H9 (cell line): ENCODE data around the gene PTPN23. TPM values are rescaled to one million over a fixed set of nuclear protein-coding genes. Genes with fewer than 3 reads are reported as not detected.
A peak's percentile ranks its signal among the peaks of the same experiment; 100 is the strongest.

Source experiments
- DNase-seq: peaks from one replicate; pipeline ENCODE4 v3.0.0-alpha.2; 2017
- H2AFZ ChIP-seq: one replicate; pipeline ENCODE4 v1.6.1; 2013; ENCODE audit warnings: mild to moderate bottlenecking, low read length, control low read depth, moderate library complexity
- H2AK5ac ChIP-seq: 2 replicates; pipeline ENCODE4 v1.6.1; 2013; ENCODE audit warnings: low read length, control low read depth, mixed read lengths; ENCODE audit not compliant: insufficient read length
- H2BK120ac ChIP-seq: one replicate; pipeline ENCODE4 v1.6.1; 2013; ENCODE audit warnings: low read depth, mild to moderate bottlenecking, low read length, control low read depth, inconsistent platforms; ENCODE audit not compliant: poor library complexity, severe bottlenecking
- H2BK12ac ChIP-seq: 2 replicates; pipeline ENCODE4 v1.6.1; 2013; ENCODE audit warnings: low read length, control low read depth, mixed read lengths, low read depth; ENCODE audit not compliant: insufficient read length
- H2BK15ac ChIP-seq: 2 replicates; pipeline ENCODE4 v1.6.1; 2013; ENCODE audit warnings: low read depth, low read length, control low read depth
- H2BK20ac ChIP-seq: one replicate; pipeline ENCODE4 v1.6.1; 2013; ENCODE audit warnings: low read depth, mild to moderate bottlenecking, low read length, control low read depth, inconsistent platforms; ENCODE audit not compliant: poor library complexity, severe bottlenecking
- H2BK5ac ChIP-seq: 2 replicates; pipeline ENCODE4 v1.6.1; 2013; ENCODE audit warnings: low read length, control low read depth, mixed read lengths; ENCODE audit not compliant: insufficient read length
- H3K14ac ChIP-seq: 2 replicates; pipeline ENCODE4 v1.6.1; 2013; ENCODE audit warnings: low read length, control low read depth; ENCODE audit not compliant: insufficient read depth
- H3K18ac ChIP-seq: 2 replicates; pipeline ENCODE4 v1.6.1; 2013; ENCODE audit warnings: low read depth, mild to moderate bottlenecking, mixed read lengths, low read length, control low read depth; ENCODE audit not compliant: insufficient read length
- H3K23ac ChIP-seq: 2 replicates; pipeline ENCODE4 v1.6.1; 2013; ENCODE audit warnings: low read length, control low read depth, mixed read lengths, low read depth; ENCODE audit not compliant: insufficient read length
- H3K23me2 ChIP-seq: 2 replicates; pipeline ENCODE4 v1.6.1; 2013; ENCODE audit warnings: low read depth, mild to moderate bottlenecking, mixed read lengths, low read length, control low read depth; ENCODE audit not compliant: insufficient read length, poor library complexity, severe bottlenecking
- H3K27ac ChIP-seq: 2 replicates; pipeline ENCODE4 v1.5.1; 2013; ENCODE audit warnings: low read length, control low read depth, mixed read lengths, low read depth; ENCODE audit not compliant: insufficient read length
- H3K27me3 ChIP-seq: 2 replicates; pipeline ENCODE4 v1.6.1; 2013; ENCODE audit warnings: low read length, control low read depth, inconsistent platforms; ENCODE audit not compliant: insufficient read depth
- H3K4ac ChIP-seq: 2 replicates; pipeline ENCODE4 v1.6.1; 2013; ENCODE audit warnings: low read depth, mild to moderate bottlenecking, control low read depth, inconsistent platforms, low read length, moderate library complexity
- H3K4me1 ChIP-seq: 2 replicates; pipeline ENCODE4 v1.6.1; 2013; ENCODE audit warnings: low read length, control low read depth, inconsistent platforms; ENCODE audit not compliant: insufficient read depth
- H3K4me2 ChIP-seq: 2 replicates; pipeline ENCODE4 v1.6.1; 2013; ENCODE audit warnings: low read length, control low read depth, mixed read lengths; ENCODE audit not compliant: insufficient read length, insufficient read depth
- H3K56ac ChIP-seq: 2 replicates; pipeline ENCODE4 v1.6.1; 2013; ENCODE audit warnings: low read depth, mild to moderate bottlenecking, mixed read lengths, low read length, control low read depth; ENCODE audit not compliant: insufficient read length
- H3K79me1 ChIP-seq: 2 replicates; pipeline ENCODE4 v1.6.1; 2013; ENCODE audit warnings: low read depth, mild to moderate bottlenecking, moderate library complexity, low read length, control low read depth, inconsistent platforms; ENCODE audit not compliant: insufficient read depth, poor library complexity, severe bottlenecking
- H3K79me2 ChIP-seq: 2 replicates; pipeline ENCODE4 v1.6.1; 2013; ENCODE audit warnings: low read length, control low read depth, inconsistent platforms; ENCODE audit not compliant: insufficient read depth
- H3K9ac ChIP-seq: 2 replicates; pipeline ENCODE4 v1.6.1; 2013; ENCODE audit warnings: low read length, control low read depth, mixed read lengths; ENCODE audit not compliant: insufficient read length; ENCODE audit errors: extremely low read depth
- H3K9me3 ChIP-seq: one replicate; pipeline ENCODE4 v1.6.1; 2013; ENCODE audit warnings: low read depth, low read length, inconsistent platforms; ENCODE audit not compliant: control insufficient read depth
- H3T11ph ChIP-seq: one replicate; pipeline ENCODE4 v1.6.1; 2013; ENCODE audit warnings: mild to moderate bottlenecking, low read length, control low read depth, inconsistent platforms
- H4K20me1 ChIP-seq: one replicate; pipeline ENCODE4 v1.6.1; 2013; ENCODE audit not compliant: control insufficient read depth, insufficient read length, insufficient read depth
- H4K5ac ChIP-seq: 2 replicates; pipeline ENCODE4 v1.6.1; 2013; ENCODE audit warnings: low read depth, mild to moderate bottlenecking, mixed read lengths, low read length, control low read depth; ENCODE audit not compliant: insufficient read length
- H4K8ac ChIP-seq: replicated peaks from 2 replicates; pipeline ENCODE4 v1.6.1; 2013; ENCODE audit warnings: low read length, control low read depth, mixed read lengths, low read depth; ENCODE audit not compliant: insufficient read length
- H4K91ac ChIP-seq: 2 replicates; pipeline ENCODE4 v1.6.1; 2013; ENCODE audit warnings: low read depth, mild to moderate bottlenecking, moderate library complexity, mixed read lengths, low read length, control low read depth; ENCODE audit not compliant: insufficient read length
- H3K27ac Mint-ChIP-seq, 3 experiments: 2 replicates in 2 of 3; 3 replicates in 1 of 3; pipeline ENCODE4 v1.8.0; 2020 to 2021; ENCODE audit warnings: mixed read lengths in 3 of 3, mild to moderate bottlenecking in 1 of 3, moderate library complexity in 1 of 3
- H3K27me3 Mint-ChIP-seq: 2 replicates; pipeline ENCODE4 v1.8.0; 2021; ENCODE audit warnings: low read depth, mild to moderate bottlenecking, moderate library complexity, mixed read lengths
- H3K36me3 Mint-ChIP-seq, 3 experiments: 2 replicates in 2 of 3; 3 replicates in 1 of 3; pipeline ENCODE4 v1.8.0; 2020 to 2021; ENCODE audit warnings: low read depth in 3 of 3, mixed read lengths in 3 of 3; ENCODE audit not compliant: insufficient read depth in 1 of 3
- H3K4me1 Mint-ChIP-seq, 2 experiments: 2 replicates each; pipeline ENCODE4 v1.8.0; 2020; ENCODE audit warnings: mixed read lengths in 2 of 2
- H3K4me3 Mint-ChIP-seq, 2 experiments: 2 replicates in 1 of 2; 3 replicates in 1 of 2; pipeline ENCODE4 v1.8.0; 2020 to 2021; ENCODE audit warnings: mild to moderate bottlenecking in 2 of 2, mixed read lengths in 2 of 2, moderate library complexity in 1 of 2
- H3K9me3 Mint-ChIP-seq, 2 experiments: 2 replicates in 1 of 2; 3 replicates in 1 of 2; pipeline ENCODE4 v1.8.0; 2020; ENCODE audit warnings: mild to moderate bottlenecking in 2 of 2, mixed read lengths in 2 of 2, moderate library complexity in 1 of 2
- CTCF ChIP-seq: fragments of 200-600 bp; sonication (generic); conservative IDR thresholded peaks from 3 replicates; pipeline ENCODE4 v1.8.0; 2021; ENCODE audit warnings: antibody characterized with exemption, mild to moderate bottlenecking
- WGBS: extraction: QIAGEN DNeasy Blood & Tissue Kit; methylation state at CpG from one replicate; pipeline ENCODE4 v1.1.7; 2013; ENCODE audit warnings: missing lambda C conversion rate, low lambda C conversion rate, mixed read lengths; ENCODE audit not compliant: insufficient read length; ENCODE audit errors: extremely low coverage; 5-methylcytosine and 5-hydroxymethylcytosine counted together
- total RNA-seq: library from RNA; stranded (reverse); gene quantifications from 2 replicates; pipeline ENCODE4 v1.2.1, GENCODE V29; 2021

PTPN23 gene
- total RNA-seq, 1 experiment from 2014 or later, result 42.2 TPM

- no peak overlapping the region for H2BK12ac ChIP-seq
- no peaks in the 10 kb centered on the region for H4K20me1 ChIP-seq
- no peak overlapping the region for H3K4me3 Mint-ChIP-seq
- no peak for TF ChIP-seq CTCF
- H2AFZ ChIP-seq, result no peak overlapping the region
- H3K27ac Mint-ChIP-seq, result peak overlapping the region; percentile 36 to 84 (median 64); a peak in 5 of 7 replicates
- no peaks in the 10 kb centered on the region for H3K9me3 ChIP-seq
- H3K23ac ChIP-seq, result no peak overlapping the region
- no peaks in the 10 kb centered on the region for H3K4me1 ChIP-seq
- H3K9me3 Mint-ChIP-seq, result no peaks in the 10 kb centered on the region
- H3K79me1 ChIP-seq, result no peaks in the 10 kb centered on the region
- H3K18ac ChIP-seq, result no peak overlapping the region
- no CpG with 5 or more reads among the region's 31 CpGs for WGBS
- no peaks in the 10 kb centered on the region for H3K79me2 ChIP-seq
- no peak overlapping the region for H3K9ac ChIP-seq
- H3K4me1 Mint-ChIP-seq, result no peaks in the 10 kb centered on the region
- H3K14ac ChIP-seq, result no peak overlapping the region
- no peak overlapping the region for H2AK5ac ChIP-seq
- peaks cover 11 to 36% (median 20%) of the 10 kb centered on the region in 3 experiments; a peak in 6 of 7 replicates for H3K36me3 Mint-ChIP-seq
- no peak for DNase-seq
- no peak overlapping the region for H4K8ac ChIP-seq
- no peak overlapping the region for H4K5ac ChIP-seq
- no peak overlapping the region for H2BK120ac ChIP-seq
- H3K4ac ChIP-seq, result no peak overlapping the region
- no peak overlapping the region for H2BK5ac ChIP-seq
- H3K56ac ChIP-seq, result no peak overlapping the region
- no peak overlapping the region for H3K27ac ChIP-seq
- H3K27me3 ChIP-seq, result no peaks in the 10 kb centered on the region
- H3T11ph ChIP-seq, result no peak overlapping the region
- H3K27me3 Mint-ChIP-seq, result no peaks in the 10 kb centered on the region; the same call in 1 of the 2 replicates
- no peaks in the 10 kb centered on the region for H3K23me2 ChIP-seq
- H3K4me2 ChIP-seq, result no peak overlapping the region
- H2BK15ac ChIP-seq, result no peak overlapping the region
- no peak overlapping the region for H4K91ac ChIP-seq
- no peak overlapping the region for H2BK20ac ChIP-seq
Measured at GRCh38 chr3:47405820-47406761, 25.3 kb downstream of the PTPN23 start.
